K562 (cell line): ENCODE data around the gene ANO8. TPM values are rescaled to one million over a fixed set of nuclear protein-coding genes. Genes with fewer than 3 reads are reported as not detected.

ENCODE experiments used
- CHD7 ChIP-seq: fragments of 200-600 bp; sonication (generic); IDR thresholded peaks from one replicate; pipeline ENCODE4 v1.6.1; 2012; ENCODE audit warnings: mild to moderate bottlenecking, low read depth, low read length, inconsistent platforms
- CREB3L1 ChIP-seq: fragments of 450-650 bp; IDR thresholded peaks from 2 replicates; pipeline ENCODE4 v1.6.1; 2014; ENCODE audit warnings: low read depth, mild to moderate bottlenecking, moderate library complexity, borderline replicate concordance
- EP400 ChIP-seq: fragments of 450-650 bp; IDR thresholded peaks from 2 replicates; pipeline ENCODE4 v1.6.1; 2017; ENCODE audit warnings: antibody characterized with exemption, mild to moderate bottlenecking, moderate library complexity
- PTBP1 ChIP-seq: fragments of 200-400 bp; formaldehyde crosslinking; IDR thresholded peaks from 2 replicates; pipeline ENCODE4 v1.6.1; 2017; ENCODE audit warnings: low read depth, low read length
- ZFP30 ChIP-seq: fragments of 250-450 bp; sonication (Bioruptor Pico); IDR thresholded peaks from 2 replicates; pipeline ENCODE4 v1.8.0; 2022; ENCODE audit warnings: moderate library complexity, mild to moderate bottlenecking, inconsistent platforms, borderline replicate concordance
- ZNF280A ChIP-seq: fragments of 450-650 bp; IDR thresholded peaks from 2 replicates; pipeline ENCODE4 v1.6.1; 2018; ENCODE audit warnings: mild to moderate bottlenecking, low read depth; ENCODE audit not compliant: partially characterized antibody
- ZNF398 ChIP-seq: fragments of 250-450 bp; sonication (Bioruptor Pico); IDR thresholded peaks from 2 replicates; pipeline ENCODE4 v1.8.0; 2021; ENCODE audit warnings: moderate library complexity, mild to moderate bottlenecking, inconsistent platforms
- ZNF507 ChIP-seq: conservative IDR thresholded peaks from 2 replicates; pipeline ENCODE4 v1.6.1; 2017; ENCODE audit warnings: missing genetic modification characterization, missing compliant biosample characterization
- polyA plus RNA-seq, 8 experiments: library from polyadenylated mRNA; depleted of rRNA in 4 of 8; stranded (reverse) in 5 of 8; unstranded in 3 of 8; fragments of >200 nt; fragmentation: Nextera tagmentation in 2 of 8; fragmentation: Illumina TruSeq in 1 of 8; extraction: Ambion mirVana in 2 of 8; extraction: Trizol in 1 of 8; gene quantifications; 2 replicates each; pipeline versions ENCODE4 v1.2.1 to v1.2.3, GENCODE V29; 2011 to 2014; ENCODE audit warnings: inconsistent platforms in 1 of 8, missing spikeins in 1 of 8
- total RNA-seq, 7 experiments: library from RNA; depleted of rRNA in 6 of 7; stranded (reverse); fragments of >200 nt in 6 of 7; fragmentation: Illumina TruSeq in 2 of 7; extraction: Trizol in 2 of 7; gene quantifications; 2 replicates each; pipeline versions ENCODE4 v1.2.1 to v1.2.3, GENCODE V29; 2011 to 2021; ENCODE audit warnings: low replicate concordance in 1 of 7

The ANO8 gene
- total and polyA plus RNA-seq, 9 of the 15 experiments (the other 6 are each of a cell fraction or from before 2014, with no cell fraction given), result 0.07 to 7.6 (median 2.3) TPM; not detected in 1

- no peak for TF ChIP-seq CHD7
- no peak for TF ChIP-seq ZFP30 (CRISPR knock-in tag)
- no peak for TF ChIP-seq EP400
- no peak for TF ChIP-seq CREB3L1
- TF ChIP-seq ZNF280A, result no peak
- TF ChIP-seq ZNF507 (tag), result no peak
- TF ChIP-seq PTBP1, result peak; percentile 98
- TF ChIP-seq ZNF398 (CRISPR knock-in tag), result no peak
Measured at GRCh38 chr19:17333611-17334413, 843 bp downstream of the ANO8 start (continued).
